GM20431 (cell line): ENCODE data around the gene CHN2.

ENCODE experiments used
- in situ Hi-C: fragments of 300-500 bp; cut with MseI, MboI; formaldehyde crosslinking; loops from one replicate; pipeline ENCODE4 v1.15.0; 2020; ENCODE audit warnings: low sequenced_read_pairs; ENCODE audit not compliant: unreplicated experiment

The CHN2 gene

GRCh38 chr7:29277436-29278215 lies 83.1 kb downstream of the CHN2 start:
- in situ Hi-C loops: no loop called here

- in situ Hi-C loops: no loop called here
Observed at GRCh38 chr7:29278337-29279069, 83.9 kb downstream of the CHN2 start.

- in situ Hi-C loops: no loop called here
Observed at GRCh38 chr7:29281782-29282541, 87.4 kb downstream of the CHN2 start.

GRCh38 chr7:29282819-29283414 lies 88.3 kb downstream of the CHN2 start:
- in situ Hi-C loops: no loop called here

GRCh38 chr7:29284696-29285443 lies 90.3 kb downstream of the CHN2 start:
- in situ Hi-C loops: no loop called here

GRCh38 chr7:29285444-29285793 lies 90.8 kb downstream of the CHN2 start:
- in situ Hi-C loops: no loop called here

- in situ Hi-C loops: no loop called here
Observed at GRCh38 chr7:29285861-29286260, 91.3 kb downstream of the CHN2 start.

- in situ Hi-C loops: no loop called here
Observed at GRCh38 chr7:29287366-29287765, 92.8 kb downstream of the CHN2 start.

GRCh38 chr7:29288181-29289091 lies 93.9 kb downstream of the CHN2 start:
- in situ Hi-C loops: no loop called here

- in situ Hi-C loops: no loop called here
Observed at GRCh38 chr7:29289156-29290021, 94.8 kb downstream of the CHN2 start.

GRCh38 chr7:29290829-29291228 lies 96.3 kb downstream of the CHN2 start:
- in situ Hi-C loops: no loop called here

- in situ Hi-C loops: no loop called here
Observed at GRCh38 chr7:29291723-29292618, 97.4 kb downstream of the CHN2 start.

GRCh38 chr7:29292886-29293658 lies 98.5 kb downstream of the CHN2 start:
- in situ Hi-C loops: no loop called here

- in situ Hi-C loops: no loop called here
Observed at GRCh38 chr7:29296421-29296820, 101.8 kb downstream of the CHN2 start.

GRCh38 chr7:29297194-29297890 lies 102.8 kb downstream of the CHN2 start:
- in situ Hi-C loops: no loop called here

- in situ Hi-C loops: no loop called here
Observed at GRCh38 chr7:29299086-29299485, 104.5 kb downstream of the CHN2 start.
